Endothelial cell (in vitro differentiated cells): Measurements from ENCODE around the gene PLEKHH1. TPM values are rescaled to one million over a fixed set of nuclear protein-coding genes. Genes with fewer than 3 reads are reported as not detected.

Experiments used
- DNase-seq: peaks from one replicate; pipeline ENCODE4 v3.0.0; 2021; ENCODE audit warnings: low spot score
- H3K27ac Mint-ChIP-seq: one replicate; pipeline ENCODE4 v1.8.0; 2021; ENCODE audit warnings: mixed read lengths, inconsistent platforms; ENCODE audit not compliant: unreplicated experiment
- H3K27me3 Mint-ChIP-seq: one replicate; pipeline ENCODE4 v1.8.0; 2021; ENCODE audit warnings: mild to moderate bottlenecking, moderate library complexity, mixed read lengths, inconsistent platforms; ENCODE audit not compliant: unreplicated experiment
- H3K36me3 Mint-ChIP-seq: one replicate; pipeline ENCODE4 v1.8.0; 2021; ENCODE audit warnings: mild to moderate bottlenecking, low read depth, mixed read lengths, inconsistent platforms; ENCODE audit not compliant: unreplicated experiment
- H3K4me1 Mint-ChIP-seq: one replicate; pipeline ENCODE4 v1.8.0; 2021; ENCODE audit warnings: mild to moderate bottlenecking, mixed read lengths, inconsistent platforms; ENCODE audit not compliant: unreplicated experiment
- H3K4me3 Mint-ChIP-seq: one replicate; pipeline ENCODE4 v1.8.0; 2021; ENCODE audit warnings: mild to moderate bottlenecking, mixed read lengths, inconsistent platforms; ENCODE audit not compliant: unreplicated experiment
- H3K9me3 Mint-ChIP-seq: one replicate; pipeline ENCODE4 v1.8.0; 2021; ENCODE audit warnings: mixed read lengths, inconsistent platforms; ENCODE audit not compliant: unreplicated experiment
- total RNA-seq: library from RNA; stranded (reverse); fragmentation: NEBNext Ultra II Directional; extraction: Animal tissue kit (Norgen Biotek cat#: 25700); gene quantifications from one replicate; pipeline ENCODE4 v1.2.1, GENCODE V29; 2021; ENCODE audit not compliant: unreplicated experiment
- TF ChIP-seq, protein P1 (sequence below): fragments of 200-600 bp; sonication (generic); IDR thresholded peaks from one replicate; pipeline ENCODE4 v1.5.0; 2021; ENCODE audit warnings: antibody characterized with exemption; ENCODE audit not compliant: unreplicated experiment

Gene PLEKHH1
- total RNA-seq, 1 donor from 2014 or later: 9.5 TPM

- DNase-seq: peak; percentile 74
- no peaks in the 10 kb centered on the region for H3K4me1 Mint-ChIP-seq
- TF ChIP-seq, protein P1, sequence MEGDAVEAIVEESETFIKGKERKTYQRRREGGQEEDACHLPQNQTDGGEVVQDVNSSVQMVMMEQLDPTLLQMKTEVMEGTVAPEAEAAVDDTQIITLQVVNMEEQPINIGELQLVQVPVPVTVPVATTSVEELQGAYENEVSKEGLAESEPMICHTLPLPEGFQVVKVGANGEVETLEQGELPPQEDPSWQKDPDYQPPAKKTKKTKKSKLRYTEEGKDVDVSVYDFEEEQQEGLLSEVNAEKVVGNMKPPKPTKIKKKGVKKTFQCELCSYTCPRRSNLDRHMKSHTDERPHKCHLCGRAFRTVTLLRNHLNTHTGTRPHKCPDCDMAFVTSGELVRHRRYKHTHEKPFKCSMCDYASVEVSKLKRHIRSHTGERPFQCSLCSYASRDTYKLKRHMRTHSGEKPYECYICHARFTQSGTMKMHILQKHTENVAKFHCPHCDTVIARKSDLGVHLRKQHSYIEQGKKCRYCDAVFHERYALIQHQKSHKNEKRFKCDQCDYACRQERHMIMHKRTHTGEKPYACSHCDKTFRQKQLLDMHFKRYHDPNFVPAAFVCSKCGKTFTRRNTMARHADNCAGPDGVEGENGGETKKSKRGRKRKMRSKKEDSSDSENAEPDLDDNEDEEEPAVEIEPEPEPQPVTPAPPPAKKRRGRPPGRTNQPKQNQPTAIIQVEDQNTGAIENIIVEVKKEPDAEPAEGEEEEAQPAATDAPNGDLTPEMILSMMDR: peak; percentile 74
- H3K9me3 Mint-ChIP-seq: no peaks in the 10 kb centered on the region
- no peaks in the 10 kb centered on the region for H3K36me3 Mint-ChIP-seq
- no peak overlapping the region for H3K27ac Mint-ChIP-seq
- H3K4me3 Mint-ChIP-seq: no peak overlapping the region
- peaks cover 7% of the 10 kb centered on the region for H3K27me3 Mint-ChIP-seq
Measured at GRCh38 chr14:67571275-67571990, 38.3 kb downstream of the PLEKHH1 start.

DNA sequence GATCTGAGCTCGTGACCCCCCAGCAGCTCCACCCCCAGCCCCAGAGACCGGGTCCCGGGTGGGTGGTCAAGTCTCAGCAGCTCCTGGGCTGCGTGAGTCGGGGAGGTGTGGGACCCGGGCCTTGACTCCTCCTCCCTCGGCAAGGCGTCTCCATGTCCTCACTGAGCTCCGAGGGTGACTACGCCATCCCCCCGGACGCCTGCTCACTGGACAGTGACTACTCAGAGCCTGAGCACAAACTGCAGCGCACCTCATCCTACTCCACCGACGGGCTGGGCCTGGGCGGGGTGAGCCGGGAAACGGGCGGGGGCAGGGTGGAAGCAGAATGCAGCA, 38.9 kb downstream of the PLEKHH1 start:
- Mint-ChIP-seq H3K4me3 (no peak overlapping the region), H3K9me3 (no peaks in the 10 kb centered on the region), H3K27me3 (peaks cover 7% of the 10 kb centered on the region), H3K36me3 (no peaks in the 10 kb centered on the region), H3K27ac (no peak overlapping the region), H3K4me1 (no peaks in the 10 kb centered on the region)
- TF ChIP-seq, protein P1: no peak
- no peak for DNase-seq

GRCh38 chr14:67572608-67573007, 39.5 kb downstream of the PLEKHH1 start:
- TF ChIP-seq, protein P1: no peak
- H3K4me1 Mint-ChIP-seq: peaks cover 5% of the 10 kb centered on the region
- H3K27ac Mint-ChIP-seq: no peak overlapping the region
- H3K9me3 Mint-ChIP-seq: no peaks in the 10 kb centered on the region
- H3K4me3 Mint-ChIP-seq: no peak overlapping the region
- no peak for DNase-seq
- H3K36me3 Mint-ChIP-seq: no peaks in the 10 kb centered on the region
- H3K27me3 Mint-ChIP-seq: peaks cover 5% of the 10 kb centered on the region

DNA sequence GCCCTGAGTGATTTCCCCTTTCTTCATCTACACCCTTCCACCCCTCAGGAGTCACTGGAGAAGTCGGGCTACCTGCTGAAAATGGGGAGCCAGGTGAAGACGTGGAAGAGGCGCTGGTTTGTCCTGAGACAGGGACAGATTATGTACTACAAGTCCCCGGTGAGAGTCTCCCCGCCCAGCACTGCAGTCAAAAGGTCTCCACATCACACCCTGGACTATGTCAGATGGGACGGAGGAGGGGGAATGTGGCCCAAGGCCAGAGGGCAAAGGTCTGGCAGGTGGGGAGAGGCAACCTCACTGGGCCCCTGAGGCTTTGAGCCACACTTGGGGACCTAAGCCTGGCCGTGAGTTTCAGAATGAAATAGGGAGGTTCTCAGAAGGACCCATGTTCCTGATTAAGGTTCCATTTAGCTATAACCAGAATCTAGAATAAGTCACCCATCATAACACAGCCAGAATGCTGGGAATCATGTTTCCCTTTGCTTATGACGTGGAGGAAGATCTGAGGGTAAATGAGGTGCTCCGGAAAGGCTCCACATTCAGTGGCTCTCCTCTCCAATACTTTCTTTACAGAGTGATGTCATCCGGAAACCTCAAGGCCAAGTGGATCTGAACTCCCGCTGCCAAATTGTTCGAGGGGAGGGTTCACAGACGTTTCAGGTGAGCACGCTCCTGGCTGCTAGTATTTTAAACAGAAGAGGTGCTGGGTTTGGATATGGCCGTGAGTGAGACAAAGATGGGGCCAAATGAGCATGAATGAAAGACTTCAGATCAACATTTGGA, 40.3 kb downstream of the PLEKHH1 start:
- Mint-ChIP-seq H3K4me3 (no peak overlapping the region), H3K27me3 (peaks cover 3% of the 10 kb centered on the region), H3K9me3 (no peaks in the 10 kb centered on the region), H3K4me1 (peaks cover 6% of the 10 kb centered on the region), H3K27ac (no peak overlapping the region), H3K36me3 (no peaks in the 10 kb centered on the region)
- DNase-seq: no peak
- TF ChIP-seq, protein P1: no peak

- Mint-ChIP-seq H3K27me3 (peaks cover 3% of the 10 kb centered on the region), H3K36me3 (peaks cover 4% of the 10 kb centered on the region), H3K9me3 (no peaks in the 10 kb centered on the region), H3K4me3 (no peak overlapping the region), H3K4me1 (peaks cover 6% of the 10 kb centered on the region), H3K27ac (no peak overlapping the region)
- TF ChIP-seq, protein P1: no peak
- no peak for DNase-seq
Measured at GRCh38 chr14:67574156-67574555, 41.1 kb downstream of the PLEKHH1 start.
